GM03348 (cell line): ENCODE results near the gene SMG1.
"Not testable (repeated sequence)": the region's sequence is repeated elsewhere in the genome, so short reads cannot be mapped to it uniquely, and the experiment has no call there.

ENCODE experiments used
- DNase-seq: peaks from one replicate; pipeline ENCODE4 v3.0.0; 2012; ENCODE audit warnings: low spot score

The SMG1 gene

GRCh38 chr16:18933501-18933900 lies 7.3 kb upstream of the SMG1 start:
- DNase-seq, result no peak

DNA sequence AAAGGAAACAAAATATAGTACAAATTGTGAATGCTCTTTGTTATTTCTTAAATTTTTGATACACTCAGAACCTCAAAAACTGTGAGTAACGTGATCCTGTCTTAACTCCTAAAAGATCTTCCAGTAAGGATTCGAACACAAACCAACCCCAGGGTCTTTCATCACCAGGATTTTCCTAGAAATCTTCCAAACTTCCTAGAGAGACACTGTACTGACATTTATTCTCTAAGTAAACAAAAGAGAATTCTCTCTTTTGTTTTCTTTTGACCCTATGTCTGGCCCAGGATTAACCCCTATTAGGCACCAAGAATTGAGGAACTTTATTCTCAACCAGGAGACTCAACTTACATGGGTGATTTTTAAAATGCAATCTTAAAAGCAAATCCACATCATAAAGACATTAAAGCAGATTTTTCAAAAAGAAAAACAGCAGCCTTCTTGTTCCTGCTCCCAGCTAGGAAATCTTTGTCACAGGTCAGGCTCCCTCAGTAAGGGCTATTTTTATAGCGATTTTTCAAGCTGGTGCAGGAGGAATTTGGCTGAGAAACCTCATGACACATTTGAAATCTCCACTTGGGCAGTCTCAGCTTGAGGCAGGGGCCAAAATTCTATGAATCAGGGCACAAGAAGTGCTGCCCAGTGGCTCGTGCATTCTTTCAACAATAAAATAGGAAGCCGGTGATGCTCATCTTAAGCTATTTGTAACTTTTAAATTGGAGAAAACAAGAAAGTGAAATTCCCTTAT lies 6.2 kb upstream of the SMG1 start:
- DNase-seq, result peak; percentile 65

- DNase-seq, result no peak
Observed at GRCh38 chr16:18931756-18932155, 5.5 kb upstream of the SMG1 start.

DNA sequence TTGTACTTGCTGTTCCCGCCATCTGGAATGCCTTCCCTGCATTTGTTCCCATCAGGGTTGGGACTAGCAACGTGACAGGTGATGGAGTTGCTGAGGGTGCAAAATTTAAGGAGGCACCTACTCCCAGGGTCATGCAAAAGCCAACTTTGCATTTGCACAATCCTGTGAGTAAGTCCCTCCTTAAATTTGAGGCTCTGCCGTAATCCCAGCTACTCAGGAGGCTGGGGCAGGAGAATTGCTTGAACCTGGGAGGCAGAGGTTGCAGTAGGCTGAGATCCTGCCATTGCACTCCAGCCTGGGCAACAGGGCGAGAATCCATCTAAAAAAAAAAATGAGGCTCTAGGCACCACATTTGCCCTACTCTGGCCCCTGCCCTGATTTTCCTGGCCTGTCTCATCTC lies 3.9 kb upstream of the SMG1 start:
- not testable (repeated sequence) for DNase-seq

DNA sequence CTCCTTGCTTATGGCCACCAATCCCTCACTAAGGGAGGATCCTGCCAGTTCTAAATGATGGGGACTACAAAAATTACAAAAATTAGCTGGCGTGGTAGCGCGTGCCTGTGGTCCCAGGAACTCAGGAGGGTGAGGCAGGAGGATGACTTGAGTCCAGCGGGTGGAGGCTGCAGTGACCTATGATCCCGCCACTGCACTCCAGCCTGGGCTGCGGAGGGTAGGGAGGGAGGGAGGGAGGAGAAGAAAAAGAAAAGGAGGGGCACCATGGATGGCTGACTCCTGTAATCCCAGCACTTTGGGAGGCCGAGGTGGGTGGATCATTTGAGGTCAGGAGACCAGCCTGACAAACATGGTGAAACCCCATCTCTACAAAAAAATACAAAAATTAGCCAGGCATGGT lies 1.9 kb upstream of the SMG1 start:
- not testable (repeated sequence) for DNase-seq

DNA sequence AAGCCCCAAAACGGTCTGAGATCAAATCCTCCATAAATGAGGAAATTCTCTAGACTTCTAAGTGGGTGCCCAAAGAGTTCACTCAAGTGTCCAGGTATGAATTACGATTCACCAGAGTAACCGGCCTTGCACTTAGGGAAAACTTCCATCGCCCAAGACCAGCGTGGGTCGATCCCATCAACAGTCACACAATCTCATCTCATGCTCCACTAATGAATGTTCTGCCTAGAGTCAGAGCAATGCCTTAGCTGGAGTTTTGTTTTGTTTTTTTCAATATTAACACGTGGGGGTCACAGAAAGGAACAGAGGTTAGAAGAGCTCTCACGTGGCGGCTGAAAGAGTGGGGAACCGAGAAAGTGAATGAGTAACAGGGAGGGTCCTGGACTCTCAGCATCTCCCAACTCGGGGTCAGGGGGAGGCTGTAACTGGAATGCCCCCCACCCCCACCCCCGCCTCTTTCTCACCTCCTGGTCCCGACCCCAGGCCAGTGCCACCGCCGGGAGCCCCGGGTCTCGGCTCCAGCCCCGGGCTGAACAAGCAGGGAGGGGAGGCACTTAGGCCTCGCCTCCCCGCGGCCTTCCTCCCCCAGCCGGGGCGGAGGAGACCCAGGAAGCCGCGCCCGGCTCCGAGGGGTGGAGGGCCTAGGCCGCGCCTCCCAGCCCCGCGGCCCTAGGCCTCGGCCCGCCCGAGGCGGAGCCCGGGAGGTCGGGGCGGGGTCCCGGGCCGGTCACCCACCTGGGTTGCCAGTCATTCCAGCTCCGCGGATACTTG lies 808 bp downstream of the SMG1 start:
- DNase-seq, result peak; percentile 48

GRCh38 chr16:18923935-18924334 lies 2.3 kb downstream of the SMG1 start:
- not testable (repeated sequence) for DNase-seq

GRCh38 chr16:18923124-18923523 lies 3.1 kb downstream of the SMG1 start:
- DNase-seq, result not testable (repeated sequence)

- not testable (repeated sequence) for DNase-seq
Observed at GRCh38 chr16:18909585-18909984, 16.6 kb downstream of the SMG1 start.

DNA sequence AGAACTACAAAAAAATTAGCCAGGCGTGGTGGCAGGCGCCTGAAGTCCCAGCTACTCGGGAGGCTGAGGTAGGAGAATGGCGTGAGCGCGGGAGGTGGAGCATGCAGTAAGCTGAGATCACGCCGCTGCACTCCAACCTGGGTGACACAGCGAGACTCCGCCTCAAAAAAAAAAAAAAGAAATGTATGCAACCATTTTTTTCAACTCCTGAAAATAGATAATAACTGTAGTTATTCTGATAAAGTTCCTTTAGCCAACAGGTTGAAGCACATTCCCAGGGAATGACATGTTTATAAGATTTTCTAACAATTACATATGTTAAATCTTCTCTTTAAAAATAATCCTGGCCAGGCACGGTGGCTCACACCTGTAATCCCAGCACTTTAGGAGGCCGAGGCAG lies 17.5 kb downstream of the SMG1 start:
- DNase-seq, result not testable (repeated sequence)

GRCh38 chr16:18902778-18903177 lies 23.4 kb downstream of the SMG1 start:
- DNase-seq, result not testable (repeated sequence)

- DNase-seq, result not testable (repeated sequence)
Observed at GRCh38 chr16:18902044-18902443, 24.2 kb downstream of the SMG1 start.

DNA sequence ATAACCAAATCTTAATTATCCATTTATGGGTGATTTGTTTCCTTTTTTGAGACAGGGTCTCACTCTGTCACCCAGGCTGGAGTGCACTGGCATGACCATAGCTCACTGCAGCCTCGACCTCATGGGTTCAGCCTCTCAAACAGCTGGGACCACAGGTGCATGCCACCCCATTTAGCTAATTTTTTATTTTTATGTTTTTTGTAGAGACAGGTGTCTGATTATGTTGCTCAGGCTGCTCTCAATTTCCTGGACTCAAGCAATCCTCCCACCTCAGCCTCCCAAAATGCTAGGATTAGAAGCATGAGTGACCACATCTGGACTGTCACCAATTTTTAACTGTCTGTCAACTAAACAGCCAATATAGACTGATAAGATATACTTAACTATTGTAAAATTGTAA lies 25.0 kb downstream of the SMG1 start:
- not testable (repeated sequence) for DNase-seq

DNA sequence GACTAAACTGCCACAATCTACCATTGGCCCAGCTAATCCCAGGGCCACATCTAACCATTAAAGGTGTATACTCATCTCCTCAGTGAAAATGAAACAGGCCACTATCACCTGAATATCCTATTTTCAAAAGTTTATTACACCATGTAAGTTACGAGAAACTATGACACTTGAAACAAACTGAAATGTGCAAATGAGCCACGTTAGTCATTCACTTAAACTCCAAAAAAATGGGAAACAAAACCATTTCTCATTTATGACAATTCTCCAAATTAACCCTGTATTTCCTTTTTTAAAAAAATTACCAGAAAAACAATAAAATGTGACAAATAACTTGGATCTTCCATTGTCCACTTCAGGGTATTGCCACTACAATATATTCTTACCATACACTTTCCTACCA lies 41.8 kb downstream of the SMG1 start:
- DNase-seq, result not testable (repeated sequence)

DNA sequence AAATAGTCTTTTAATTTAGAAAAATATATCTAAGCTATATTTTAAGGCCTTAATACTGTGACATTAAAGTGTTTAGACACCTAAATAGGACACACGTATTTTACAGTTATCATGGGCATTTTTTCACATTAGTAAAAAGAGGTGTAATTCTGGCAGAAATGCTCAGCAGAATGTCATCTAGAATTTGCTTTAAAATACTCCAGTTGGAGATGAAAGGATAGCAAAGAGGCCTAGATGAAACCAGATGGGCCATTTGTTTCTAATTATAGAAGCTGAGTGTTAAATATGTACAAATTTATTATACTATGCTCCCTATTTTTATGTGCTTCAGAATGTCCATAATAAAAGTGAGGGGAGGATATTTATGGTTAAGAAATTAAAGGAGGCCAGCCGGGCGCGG lies 48.5 kb downstream of the SMG1 start:
- not testable (repeated sequence) for DNase-seq

DNA sequence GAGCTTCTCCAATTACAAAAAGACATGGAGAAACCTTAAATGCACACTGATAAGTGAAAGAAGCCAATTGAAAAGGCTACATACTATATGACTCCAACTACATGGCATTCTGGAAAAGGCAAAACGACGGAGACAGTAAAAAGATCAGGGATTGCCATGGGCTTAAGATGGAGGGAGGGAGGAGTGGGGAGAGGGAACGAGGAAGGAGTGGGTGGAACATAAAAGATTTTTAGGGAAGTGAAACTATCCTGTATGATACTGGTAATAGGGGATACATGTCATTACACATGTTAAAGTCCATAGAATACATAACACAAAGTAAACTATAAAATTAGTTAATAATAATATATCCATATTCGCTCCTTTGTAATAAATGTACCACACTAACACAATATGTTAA lies 48.9 kb downstream of the SMG1 start:
- not testable (repeated sequence) for DNase-seq

DNA sequence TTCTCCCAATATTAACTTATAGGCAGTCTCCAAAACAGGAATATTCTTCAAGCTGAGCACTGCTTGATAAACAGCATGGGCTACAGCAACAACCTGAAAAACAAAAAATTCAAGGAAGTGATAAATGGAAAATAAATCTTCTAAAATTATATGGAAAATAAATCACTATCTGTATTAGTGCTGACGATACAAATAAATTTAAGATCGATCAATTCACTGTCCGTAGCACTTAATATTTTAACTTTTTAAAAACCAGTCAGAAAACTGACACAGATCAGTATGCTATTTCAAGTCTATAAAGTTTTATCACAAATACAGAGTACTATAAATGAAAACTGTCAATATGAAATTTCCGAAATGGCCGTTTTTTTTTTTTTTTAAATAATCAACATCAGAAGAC lies 49.9 kb downstream of the SMG1 start:
- not testable (repeated sequence) for DNase-seq

DNA sequence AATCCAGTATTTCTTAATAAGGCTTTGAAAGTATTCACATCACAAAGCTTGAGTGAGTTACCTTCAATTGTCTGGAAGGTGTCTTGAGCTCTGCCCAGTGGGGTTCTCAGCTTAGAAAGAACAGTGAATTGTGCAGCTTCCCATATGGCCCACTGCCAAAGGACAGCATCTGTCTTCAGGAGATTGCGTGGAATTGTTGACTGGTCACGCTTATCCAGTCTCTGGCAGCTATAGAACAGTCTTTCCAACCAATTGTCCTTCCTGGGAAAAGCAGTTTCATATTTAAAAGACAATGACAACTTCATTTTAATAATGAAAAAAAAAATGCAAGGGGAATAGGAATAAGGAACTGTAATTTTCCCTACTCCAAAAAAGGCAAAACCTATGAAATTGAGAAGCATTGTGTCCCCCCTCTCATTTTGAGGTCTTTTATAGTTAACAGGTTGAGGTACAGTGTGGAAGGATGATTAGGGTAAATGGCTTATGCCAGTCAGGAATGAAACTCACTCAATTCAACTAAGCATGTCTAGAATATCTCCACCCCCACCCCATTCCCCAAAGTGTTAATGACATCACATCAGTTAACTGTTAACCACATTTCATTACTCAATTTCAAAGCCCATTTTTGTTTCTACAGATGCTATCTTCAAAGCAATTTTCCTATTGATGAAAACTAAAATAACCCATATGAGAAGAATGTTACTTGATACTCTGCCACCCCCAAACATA lies 57.0 kb downstream of the SMG1 start:
- DNase-seq, result not testable (repeated sequence)

GRCh38 chr16:18866277-18866823 lies 59.9 kb downstream of the SMG1 start:
- not testable (repeated sequence) for DNase-seq

DNA sequence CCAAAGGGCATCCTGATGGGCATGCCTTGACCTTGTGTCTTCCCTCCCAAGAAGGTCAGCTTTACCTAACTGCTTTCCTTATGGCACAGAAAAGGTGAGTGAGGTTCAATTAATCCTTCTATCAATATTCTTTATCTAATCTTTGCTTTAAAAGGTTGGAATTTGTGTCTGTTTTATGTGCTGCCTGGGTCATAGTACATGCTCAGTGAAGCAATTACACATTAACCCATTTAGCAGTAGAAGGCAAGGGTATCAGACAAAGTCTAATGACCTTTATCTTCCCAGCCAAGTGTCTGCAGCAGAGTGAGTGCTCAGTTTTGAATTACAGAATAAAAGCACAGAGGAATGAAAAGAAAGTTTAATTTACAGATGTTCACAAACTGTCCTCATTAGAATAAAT lies 63.3 kb downstream of the SMG1 start:
- not testable (repeated sequence) for DNase-seq

GRCh38 chr16:18855196-18855595 lies 71.0 kb downstream of the SMG1 start:
- DNase-seq, result no peak

- no peak for DNase-seq
Observed at GRCh38 chr16:18853694-18854093, 72.5 kb downstream of the SMG1 start.
